Measurements from ENCODE around the gene IKZF2. TPM values are rescaled to one million over a fixed set of nuclear protein-coding genes. Genes with fewer than 3 reads are reported as not detected.

Gene IKZF2
- total and polyA plus RNA-seq, 8 donors: 0.56 to 19.8 (median 4.5) TPM

- Histone ChIP-seq H3K4me1 (no peaks in the 10 kb centered on the region), H3K27me3 (no peaks in the 10 kb centered on the region), H3K4me3 (no peak overlapping the region), H3K9me3 (no peaks in the 10 kb centered on the region), H3K27ac (no peak overlapping the region), H3K36me3 (no peaks in the 10 kb centered on the region)
- DNase-seq: no peak
- TF ChIP-seq POLR2A (IDR thresholded peaks at IDR 0.05) (no peak), CTCF (IDR thresholded peaks at IDR 0.05) (no peak), POLR2AphosphoS5 (IDR thresholded peaks at IDR 0.05) (no peak), EP300 (IDR thresholded peaks at IDR 0.05) (no peak)
- intact Hi-C loops (cut with DNase I; ENCODE audit: low total_unique reads): no loop called here
- 59 to 76% (median 66%) methylated on average over 4 of the region's 4 CpGs for WGBS, 5 donors
Observed at GRCh38 chr2:212968284-212969081, 182.9 kb downstream of the IKZF2 start.

- Histone ChIP-seq H3K4me3 (no peak overlapping the region), H3K36me3 (no peaks in the 10 kb centered on the region), H3K27ac (no peak overlapping the region), H3K9me3 (no peaks in the 10 kb centered on the region), H3K27me3 (no peaks in the 10 kb centered on the region), H3K4me1 (no peaks in the 10 kb centered on the region)
- DNase-seq: no peak
- intact Hi-C loops (cut with DNase I; ENCODE audit: low total_unique reads): no loop called here
- TF ChIP-seq POLR2AphosphoS5 (IDR thresholded peaks at IDR 0.05) (no peak), POLR2A (IDR thresholded peaks at IDR 0.05) (no peak), EP300 (IDR thresholded peaks at IDR 0.05) (no peak), CTCF (IDR thresholded peaks at IDR 0.05) (no peak)
- WGBS, 5 donors: 69 to 89% (median 77%) methylated on average over 1 of the region's 1 CpG
Observed at GRCh38 chr2:212966884-212967283, 184.5 kb downstream of the IKZF2 start.

DNA sequence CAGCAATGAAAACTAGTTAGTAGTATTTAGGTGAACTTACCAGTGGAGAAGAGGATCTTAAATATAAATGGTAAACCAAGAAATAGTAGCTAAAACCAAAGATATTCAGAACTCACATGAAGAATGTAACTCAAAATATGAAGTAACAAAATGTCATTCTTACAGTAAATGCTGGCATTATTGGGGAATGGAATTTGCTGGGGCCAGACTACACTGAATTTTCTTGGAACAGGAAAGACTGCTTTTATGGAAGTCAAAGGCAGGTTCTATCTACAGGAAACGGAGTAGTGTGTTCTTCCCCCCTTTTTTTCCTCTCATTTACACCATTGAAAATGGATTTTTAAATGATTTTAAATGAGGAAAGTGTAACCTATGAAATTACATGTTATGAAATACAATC is 188.7 kb downstream of the IKZF2 start:
- no peaks in the 10 kb centered on the region for H3K4me1 ChIP-seq
- 65 to 83% (median 73%) methylated on average over 1 of the region's 1 CpG for WGBS, 5 donors
- no peaks in the 10 kb centered on the region for H3K27me3 ChIP-seq
- no peaks in the 10 kb centered on the region for H3K9me3 ChIP-seq
- intact Hi-C loops (cut with DNase I; ENCODE audit: low total_unique reads): no loop called here
- no peak for DNase-seq
- no peak overlapping the region for H3K27ac ChIP-seq
- H3K36me3 ChIP-seq: no peaks in the 10 kb centered on the region
- no peak overlapping the region for H3K4me3 ChIP-seq
- TF ChIP-seq EP300 (IDR thresholded peaks at IDR 0.05) (no peak), POLR2AphosphoS5 (IDR thresholded peaks at IDR 0.05) (no peak), CTCF (IDR thresholded peaks at IDR 0.05) (no peak)

DNA sequence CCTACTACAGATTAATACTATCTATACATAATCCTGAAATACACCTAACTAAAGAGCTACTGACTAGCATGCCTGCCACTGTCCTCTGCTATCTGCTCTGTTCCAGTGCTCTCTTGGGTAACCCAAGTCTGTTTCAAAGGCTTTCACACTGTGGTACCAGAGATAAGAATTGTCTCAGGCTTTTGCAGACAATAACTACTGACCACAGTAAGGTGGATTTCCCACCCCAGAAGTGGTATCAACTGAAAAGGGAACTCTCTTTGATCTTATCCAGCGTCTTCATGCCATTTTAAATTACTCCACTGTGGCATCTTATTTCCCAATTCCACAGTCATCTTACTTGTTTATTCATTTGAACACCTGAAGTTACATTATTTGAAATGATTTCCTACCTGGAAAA is 190.2 kb downstream of the IKZF2 start:
- 73 to 97% (median 84%) methylated on average over 1 of the region's 1 CpG for WGBS, 5 donors
- Histone ChIP-seq H3K27ac (no peak overlapping the region), H3K27me3 (no peaks in the 10 kb centered on the region), H3K4me3 (no peak overlapping the region), H3K9me3 (no peaks in the 10 kb centered on the region), H3K36me3 (no peaks in the 10 kb centered on the region), H3K4me1 (no peaks in the 10 kb centered on the region)
- no peak for TF ChIP-seq POLR2AphosphoS5 (IDR thresholded peaks at IDR 0.05)
- TF ChIP-seq POLR2A (IDR thresholded peaks at IDR 0.05): no peak
- no peak for TF ChIP-seq EP300 (IDR thresholded peaks at IDR 0.05)
- no peak for TF ChIP-seq CTCF (IDR thresholded peaks at IDR 0.05)
- intact Hi-C loops (cut with DNase I; ENCODE audit: low total_unique reads): no loop called here
- DNase-seq: no peak
